ENCODE data around the gene BMI1.

DNA sequence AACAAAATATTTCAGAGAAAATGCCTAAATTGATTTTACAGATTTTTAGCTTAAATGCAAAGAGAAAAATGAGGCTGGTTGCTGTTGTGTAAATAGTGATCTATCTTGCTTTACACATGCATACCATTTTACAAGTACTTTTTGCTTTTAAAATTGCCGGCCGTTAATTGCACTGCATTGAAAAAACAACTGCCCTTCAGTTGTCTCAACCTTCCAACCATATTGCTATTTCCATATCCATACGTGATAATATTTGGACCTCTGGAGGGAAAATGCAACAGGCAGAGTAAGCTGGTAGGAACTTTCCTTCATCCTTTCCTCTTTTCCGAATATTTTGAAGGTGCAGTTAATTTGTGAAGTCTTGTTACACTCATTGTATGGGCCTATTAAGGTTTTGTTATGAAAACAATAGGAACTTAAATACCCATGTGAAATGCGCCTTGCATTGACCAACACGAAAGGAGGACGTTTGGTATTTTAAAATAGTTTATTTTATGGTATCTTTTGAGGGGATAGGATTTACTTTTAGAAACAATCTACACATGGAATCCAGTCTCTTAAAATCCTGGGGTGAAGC, 11.3 kb downstream of the BMI1 start:
- TF ChIP-seq, protein P1, sequence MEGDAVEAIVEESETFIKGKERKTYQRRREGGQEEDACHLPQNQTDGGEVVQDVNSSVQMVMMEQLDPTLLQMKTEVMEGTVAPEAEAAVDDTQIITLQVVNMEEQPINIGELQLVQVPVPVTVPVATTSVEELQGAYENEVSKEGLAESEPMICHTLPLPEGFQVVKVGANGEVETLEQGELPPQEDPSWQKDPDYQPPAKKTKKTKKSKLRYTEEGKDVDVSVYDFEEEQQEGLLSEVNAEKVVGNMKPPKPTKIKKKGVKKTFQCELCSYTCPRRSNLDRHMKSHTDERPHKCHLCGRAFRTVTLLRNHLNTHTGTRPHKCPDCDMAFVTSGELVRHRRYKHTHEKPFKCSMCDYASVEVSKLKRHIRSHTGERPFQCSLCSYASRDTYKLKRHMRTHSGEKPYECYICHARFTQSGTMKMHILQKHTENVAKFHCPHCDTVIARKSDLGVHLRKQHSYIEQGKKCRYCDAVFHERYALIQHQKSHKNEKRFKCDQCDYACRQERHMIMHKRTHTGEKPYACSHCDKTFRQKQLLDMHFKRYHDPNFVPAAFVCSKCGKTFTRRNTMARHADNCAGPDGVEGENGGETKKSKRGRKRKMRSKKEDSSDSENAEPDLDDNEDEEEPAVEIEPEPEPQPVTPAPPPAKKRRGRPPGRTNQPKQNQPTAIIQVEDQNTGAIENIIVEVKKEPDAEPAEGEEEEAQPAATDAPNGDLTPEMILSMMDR (conservative IDR thresholded peaks at IDR 0.05; ENCODE audit: low read depth in 2 of 2): no peak
- TF ChIP-seq, protein P2, sequence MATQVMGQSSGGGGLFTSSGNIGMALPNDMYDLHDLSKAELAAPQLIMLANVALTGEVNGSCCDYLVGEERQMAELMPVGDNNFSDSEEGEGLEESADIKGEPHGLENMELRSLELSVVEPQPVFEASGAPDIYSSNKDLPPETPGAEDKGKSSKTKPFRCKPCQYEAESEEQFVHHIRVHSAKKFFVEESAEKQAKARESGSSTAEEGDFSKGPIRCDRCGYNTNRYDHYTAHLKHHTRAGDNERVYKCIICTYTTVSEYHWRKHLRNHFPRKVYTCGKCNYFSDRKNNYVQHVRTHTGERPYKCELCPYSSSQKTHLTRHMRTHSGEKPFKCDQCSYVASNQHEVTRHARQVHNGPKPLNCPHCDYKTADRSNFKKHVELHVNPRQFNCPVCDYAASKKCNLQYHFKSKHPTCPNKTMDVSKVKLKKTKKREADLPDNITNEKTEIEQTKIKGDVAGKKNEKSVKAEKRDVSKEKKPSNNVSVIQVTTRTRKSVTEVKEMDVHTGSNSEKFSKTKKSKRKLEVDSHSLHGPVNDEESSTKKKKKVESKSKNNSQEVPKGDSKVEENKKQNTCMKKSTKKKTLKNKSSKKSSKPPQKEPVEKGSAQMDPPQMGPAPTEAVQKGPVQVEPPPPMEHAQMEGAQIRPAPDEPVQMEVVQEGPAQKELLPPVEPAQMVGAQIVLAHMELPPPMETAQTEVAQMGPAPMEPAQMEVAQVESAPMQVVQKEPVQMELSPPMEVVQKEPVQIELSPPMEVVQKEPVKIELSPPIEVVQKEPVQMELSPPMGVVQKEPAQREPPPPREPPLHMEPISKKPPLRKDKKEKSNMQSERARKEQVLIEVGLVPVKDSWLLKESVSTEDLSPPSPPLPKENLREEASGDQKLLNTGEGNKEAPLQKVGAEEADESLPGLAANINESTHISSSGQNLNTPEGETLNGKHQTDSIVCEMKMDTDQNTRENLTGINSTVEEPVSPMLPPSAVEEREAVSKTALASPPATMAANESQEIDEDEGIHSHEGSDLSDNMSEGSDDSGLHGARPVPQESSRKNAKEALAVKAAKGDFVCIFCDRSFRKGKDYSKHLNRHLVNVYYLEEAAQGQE (IDR thresholded peaks at IDR 0.05; ENCODE audit: unreplicated experiment): no peak
